GM12878 (cell line): Measurements from ENCODE around the gene RIIAD1. TPM values are rescaled to one million over a fixed set of nuclear protein-coding genes. Genes with fewer than 3 reads are reported as not detected.
A peak's percentile ranks its signal among the peaks of the same experiment; 100 is the strongest.

Experiments used
- ATAC-seq: fragments of 200-7000 bp; cut with Tn5 transposase; 3 replicates; pipeline ENCODE4 v1.9.1; 2020; ENCODE audit warnings: mild to moderate bottlenecking, moderate library complexity
- BruUV-seq: library from RNA; stranded (reverse); fragments of 400-500 nt; replicated peaks from 2 replicates; lab custom pipeline; 2021; lab: Mats Ljungman, UMichigan
- CTCF ChIA-PET: fragments of 300-600 bp; sonication (Branson Sonifier 250); formaldehyde crosslinking; extraction: SDS; loops from one replicate; lab custom pipeline; 2021; ENCODE audit warnings: inconsistent platforms; lab: Yijun Ruan, JAX
- POLR2A ChIA-PET: fragments of 350-600 bp; formaldehyde crosslinking; extraction: SDS; loops from one replicate; lab custom pipeline; 2021; ENCODE audit warnings: inconsistent platforms; lab: Charles Lee
- RAD21 ChIA-PET: fragments of 300-600 bp; sonication (Branson Sonifier 250); formaldehyde crosslinking; loops from one replicate; lab custom pipeline; 2023; ENCODE audit warnings: antibody characterized with exemption; ENCODE audit not compliant: unreplicated experiment; lab: Charles Lee
- SMC1A ChIA-PET: fragments of 300-600 bp; sonication (Branson Sonifier 250); formaldehyde crosslinking; loops from one replicate; lab custom pipeline; 2023; ENCODE audit not compliant: unreplicated experiment, uncharacterized antibody; lab: Charles Lee
- DNase-seq: peaks from one replicate; pipeline ENCODE4 v3.0.0-alpha.2; 2011; ENCODE audit warnings: low read depth, low spot score
- FAIRE-seq: peaks from 3 replicates; lab custom pipeline; 2011; peaks lifted over from hg19 to GRCh38; lab: Jason Lieb, UNC
- H2AFZ ChIP-seq: 2 replicates; pipeline ENCODE4 v1.6.0; 2011; ENCODE audit warnings: low read depth, low read length, control low read depth; ENCODE audit not compliant: control insufficient read depth
- H3K27ac ChIP-seq: 2 replicates; pipeline ENCODE4 v1.5.1; 2011; ENCODE audit warnings: control low read depth; ENCODE audit not compliant: control insufficient read depth, insufficient read depth
- H3K27me3 ChIP-seq, 2 experiments: replicated peaks in 1 of 2; 2 replicates each; pipeline versions ENCODE4 v1.6.0 to v1.6.1; 2011; ENCODE audit warnings: low read length in 1 of 2; ENCODE audit not compliant: control insufficient read depth in 2 of 2, insufficient read depth in 2 of 2
- H3K36me3 ChIP-seq, 2 experiments: 2 replicates each; pipeline ENCODE4 v1.5.1; 2011; ENCODE audit warnings: low read length in 1 of 2; ENCODE audit not compliant: control insufficient read depth in 2 of 2, insufficient read depth in 2 of 2
- H3K4me1 ChIP-seq: 2 replicates; pipeline ENCODE4 v1.6.1; 2011; ENCODE audit warnings: mild to moderate bottlenecking, low read length, moderate library complexity, mixed read lengths; ENCODE audit not compliant: control insufficient read depth, insufficient read depth
- H3K4me2 ChIP-seq: 2 replicates; pipeline ENCODE4 v1.6.0; 2011; ENCODE audit warnings: control low read depth; ENCODE audit not compliant: control insufficient read depth, insufficient read depth
- H3K4me3 ChIP-seq: fragments of 200-600 bp; sonication (generic); 2 replicates; pipeline ENCODE4 v1.5.1; 2016
- H3K79me2 ChIP-seq: 2 replicates; pipeline ENCODE4 v1.6.0; 2011; ENCODE audit warnings: low read length; ENCODE audit not compliant: control insufficient read depth, insufficient read depth
- H3K9ac ChIP-seq: 2 replicates; pipeline ENCODE4 v1.8.0; 2011; ENCODE audit warnings: low read length, control low read depth, mixed read lengths; ENCODE audit not compliant: control insufficient read depth, insufficient read depth
- H3K9me3 ChIP-seq: replicated peaks from 3 replicates; pipeline ENCODE4 v1.5.1; 2011; ENCODE audit warnings: mild to moderate bottlenecking, low read length; ENCODE audit not compliant: control insufficient read depth, insufficient read depth
- H4K20me1 ChIP-seq: 2 replicates; pipeline ENCODE4 v1.6.0; 2011; ENCODE audit not compliant: control insufficient read depth, insufficient read depth
- BRCA1 ChIP-seq: IDR thresholded peaks from 2 replicates; pipeline ENCODE4 v1.6.1; 2011; ENCODE audit warnings: low read depth, low read length, improper control_type of control experiment
- DPF2 ChIP-seq: fragments of 450-650 bp; IDR thresholded peaks from 2 replicates; pipeline ENCODE4 v1.6.1; 2017; ENCODE audit warnings: mild to moderate bottlenecking
- E2F8 ChIP-seq: fragments of 450-650 bp; IDR thresholded peaks from 2 replicates; pipeline ENCODE4 v1.6.1; 2018; ENCODE audit warnings: mild to moderate bottlenecking, low read depth, moderate library complexity; ENCODE audit not compliant: partially characterized antibody
- IKZF1 ChIP-seq: fragments of 450-650 bp; conservative IDR thresholded peaks from 2 replicates; pipeline ENCODE4 v1.6.1; 2017; ENCODE audit warnings: antibody characterized with exemption, mild to moderate bottlenecking
- IRF4 ChIP-seq: IDR thresholded peaks from 2 replicates; pipeline ENCODE4 v1.6.1; 2011; ENCODE audit warnings: low read depth, low read length
- JUNB ChIP-seq: IDR thresholded peaks from 2 replicates; pipeline ENCODE4 v1.6.1; 2016; ENCODE audit warnings: antibody characterized with exemption, mild to moderate bottlenecking
- MYC ChIP-seq: IDR thresholded peaks from 2 replicates; pipeline ENCODE4 v1.6.1; 2011; ENCODE audit warnings: mild to moderate bottlenecking, low read length, moderate library complexity, inconsistent platforms; ENCODE audit not compliant: insufficient read depth, insufficient replicate concordance, insufficient read length, severe bottlenecking
- NRF1 ChIP-seq: conservative IDR thresholded peaks from 2 replicates; pipeline ENCODE4 v1.6.1; 2011; ENCODE audit warnings: mild to moderate bottlenecking, low read depth, low read length, improper control_type of control experiment
- SP1 ChIP-seq: IDR thresholded peaks from one replicate; pipeline ENCODE4 v1.6.1; 2011; ENCODE audit warnings: low read depth, low read length
- SUPT20H ChIP-seq: IDR thresholded peaks from 2 replicates; pipeline ENCODE4 v1.6.1; 2011; ENCODE audit warnings: low read depth, mild to moderate bottlenecking, low read length, moderate library complexity, borderline replicate concordance; ENCODE audit not compliant: control insufficient read depth
- WGBS: methylation state at CpG from one replicate; pipeline ENCODE4 v1.1.6; 2016; ENCODE audit warnings: low lambda C conversion rate; ENCODE audit not compliant: insufficient replicate concordance, insufficient coverage; ENCODE audit errors: missing lambda C conversion rate; 5-methylcytosine and 5-hydroxymethylcytosine counted together
- in situ Hi-C: fragments of 300-500 bp; cut with MboI; formaldehyde crosslinking; loops from 9 replicates; pipeline ENCODE4 v1.14.3; 2018; ENCODE audit warnings: mixed read lengths
- intact Hi-C: fragments of 100-400 bp; cut with micrococcal nuclease; formaldehyde crosslinking; loops from one replicate; pipeline ENCODE4 v1.14.2; 2022; ENCODE audit not compliant: unreplicated experiment
- polyA plus RNA-seq, 11 experiments: library from polyadenylated mRNA; depleted of rRNA in 4 of 11; unstranded in 6 of 11; stranded (reverse) in 5 of 11; fragments of >200 nt; fragmentation: Nextera tagmentation in 4 of 11; fragmentation: Illumina TruSeq in 1 of 11; extraction: Ambion mirVana in 4 of 11; extraction: Trizol in 1 of 11; gene quantifications; 1 replicate in 1 of 11; 2 replicates in 10 of 11; pipeline versions ENCODE4 v1.2.1 to v1.2.3, GENCODE V29; 2011 to 2016; ENCODE audit warnings: inconsistent platforms in 2 of 11, missing spikeins in 2 of 11, low read depth in 1 of 11
- total RNA-seq, 4 experiments: library from RNA; depleted of rRNA in 3 of 4; stranded (reverse); fragments of >200 nt in 3 of 4; fragmentation: Illumina TruSeq in 1 of 4; extraction: Trizol in 1 of 4; gene quantifications; 2 replicates each; pipeline versions ENCODE4 v1.2.1 to v1.2.3, GENCODE V29; 2013 to 2021

The RIIAD1 gene
- total and polyA plus RNA-seq, 10 of the 15 experiments (the other 5 are each of a cell fraction or from before 2014, with no cell fraction given): not detected

- ATAC-seq: no peak
- intact Hi-C loops: no loop called here
- no TSS peak for BruUV-seq
These were observed 40.9 kb upstream of the RIIAD1 start for GRCh38 chr1:151680391-151680790.

GRCh38 chr1:151680826-151681225, 40.5 kb upstream of the RIIAD1 start:
- RAD21 ChIA-PET: no interaction called here
- intact Hi-C loops (no loop called here), in situ Hi-C loops (no loop called here)
- no TSS peak for BruUV-seq
- Histone ChIP-seq H3K27ac (no peak overlapping the region), H3K4me2 (no peak overlapping the region), H3K9ac (no peak overlapping the region), H3K27me3 (no peaks in the 10 kb centered on the region), H3K9me3 (no peaks in the 10 kb centered on the region), H3K79me2 (no peaks in the 10 kb centered on the region), H4K20me1 (no peaks in the 10 kb centered on the region), H2AFZ (no peak overlapping the region), H3K36me3 (no peaks in the 10 kb centered on the region; a peak in 1 of 4 replicates), H3K4me3 (no peak overlapping the region)
- ATAC-seq (peak; percentile 40; the same call in 2 of the 3 replicates), FAIRE-seq (no peak)
- 10% methylated on average over 3 of the region's 3 CpGs for WGBS
- CTCF ChIA-PET: no interaction called here
- SMC1A ChIA-PET: interaction anchor here (1.5 kb wide), 1 partner anchor 21 kb away, joined by 3 read pairs; no protein-coding TSS in a partner anchor
- TF ChIP-seq E2F8 (no peak), BRCA1 (no peak), MYC (no peak), SUPT20H (no peak), IRF4 (no peak), IKZF1 (no peak), NRF1 (no peak), SP1 (no peak)
- TF ChIP-seq, all 136 proteins: peak for 0
- DNase-seq: no peak
- H3K4me1 ChIP-seq: no peaks in the 10 kb centered on the region
- POLR2A ChIA-PET: no interaction called here

More at GRCh38 chr1:151680391-151680790, 40.9 kb upstream of the RIIAD1 start:
- Histone ChIP-seq H2AFZ (no peak overlapping the region), H3K4me3 (no peak overlapping the region), H3K4me2 (no peak overlapping the region), H3K4me1 (no peaks in the 10 kb centered on the region), H3K9ac (no peak overlapping the region), H3K36me3 (no peaks in the 10 kb centered on the region; a peak in 1 of 4 replicates), H3K27ac (no peak overlapping the region), H3K9me3 (no peaks in the 10 kb centered on the region), H3K27me3 (no peaks in the 10 kb centered on the region), H3K79me2 (no peaks in the 10 kb centered on the region), H4K20me1 (no peaks in the 10 kb centered on the region)
- DNase-seq (no peak), FAIRE-seq (no peak)
- ChIA-PET CTCF (no interaction called here), RAD21 (no interaction called here), SMC1A (interaction anchor here (1.5 kb wide), 1 partner anchor 21 kb away, joined by 3 read pairs; no protein-coding TSS in a partner anchor), POLR2A (no interaction called here)
- TF ChIP-seq JUNB: peak; percentile 35; the same call in 1 of the 2 replicates
- TF ChIP-seq DPF2: no peak
- WGBS: 37% methylated on average over 4 of the region's 4 CpGs
- in situ Hi-C loops: no loop called here
